LNCAP (cell line): Measurements from ENCODE around the gene UGT8.

ENCODE experiments used
- CTCF ChIP-seq: fragments of 450-650 bp; IDR thresholded peaks from 2 replicates; pipeline ENCODE4 v1.5.1; 2017; ENCODE audit warnings: mild to moderate bottlenecking

The UGT8 gene

GRCh38 chr4:114615435-114615834 is 16.8 kb downstream of the UGT8 start:
- no peak for TF ChIP-seq CTCF

- TF ChIP-seq CTCF: no peak
Observed at GRCh38 chr4:114626196-114626595, 27.6 kb downstream of the UGT8 start.

- TF ChIP-seq CTCF: no peak
Observed at GRCh38 chr4:114636192-114636935, 37.8 kb downstream of the UGT8 start.

GRCh38 chr4:114642173-114642780 is 43.7 kb downstream of the UGT8 start:
- no peak for TF ChIP-seq CTCF

GRCh38 chr4:114649908-114650307 is 51.3 kb downstream of the UGT8 start:
- no peak for TF ChIP-seq CTCF

GRCh38 chr4:114653675-114654074 is 55.1 kb downstream of the UGT8 start:
- TF ChIP-seq CTCF: no peak

GRCh38 chr4:114654592-114654991 is 56.0 kb downstream of the UGT8 start:
- no peak; the same call in 1 of the 2 replicates for TF ChIP-seq CTCF
